IMR-90 (cell line): ENCODE measurements around the gene CFAP298. TPM values are rescaled to one million over a fixed set of nuclear protein-coding genes. Genes with fewer than 3 reads are reported as not detected.

Experiments
- microRNA-seq, 2 experiments: library from miRNA; stranded (forward) in 1 of 2; unstranded in 1 of 2; fragments of 10-50 nt in 1 of 2; fragments of <30 nt in 1 of 2; gene quantifications in 1 of 2; microRNA quantifications in 1 of 2; one replicate each; pipeline versions ENCODE3 to v1.1.0; 2013 to 2020; ENCODE audit not compliant: insufficient read depth in 1 of 2, insufficient read length in 1 of 2, unreplicated experiment in 1 of 2
- polyA plus RNA-seq, 3 experiments: library from polyadenylated mRNA; depleted of rRNA; stranded (reverse); fragments of >200 nt; gene quantifications; 2 replicates each; pipeline ENCODE4 v1.2.3, GENCODE V29; 2012; ENCODE audit warnings: low replicate concordance in 1 of 3
- small RNA-seq, 5 experiments: library from RNA; depleted of rRNA; stranded (forward); fragments of <200 nt; gene quantifications; one replicate each; pipeline ENCODE3, GENCODE V24; 2012
- total RNA-seq: library from RNA; depleted of rRNA; stranded (reverse); fragments of >200 nt; gene quantifications from 2 replicates; pipeline ENCODE4 v1.2.3, GENCODE V29; 2012; rRNA removed

CFAP298 gene
- total and polyA plus RNA-seq, 2 of the 4 experiments (the other 2 are of a cell fraction): 8.1 to 25.7 TPM

Small RNAs within 50 kb of the gene (microRNA-seq; reads per million reads assigned to microRNA genes)
- gene RNA5SP490 (ENCODE audit: insufficient read depth, insufficient read length): not detected

Small RNAs within 50 kb of the gene (small RNA-seq; reads per million reads assigned to genes)
- gene RNA5SP490: 0 to 0.07 (median 0) reads per million in 5 experiments

Other genes starting within 250 kb of the CFAP298 start
- gene URB1, start 219.4 kb downstream of the CFAP298 start, total RNA-seq: 12.7 and 14.2 TPM in 2 replicates
- gene URB1, start 219.4 kb downstream of the CFAP298 start, polyA plus RNA-seq (2012; rRNA removed): 9.2 and 9.7 TPM in 2 replicates
- gene EVA1C, start 199.7 kb downstream of the CFAP298 start, total RNA-seq: 0.72 and 0.83 TPM in 2 replicates
- 1.1 and 1.3 TPM in 2 replicates for gene EVA1C, start 199.7 kb downstream of the CFAP298 start, polyA plus RNA-seq (2012; rRNA removed)
- not detected in 2 replicates for gene TCP10L, start 26.9 kb downstream of the CFAP298 start, total RNA-seq
- gene TCP10L, start 26.9 kb downstream of the CFAP298 start, polyA plus RNA-seq (2012; rRNA removed): 0.09 TPM in 1 of 2 replicates, not detected in the other
- 3.6 and 8.3 TPM in 2 replicates for gene SYNJ1, start 115.6 kb upstream of the CFAP298 start, total RNA-seq
- 4.6 and 5.5 TPM in 2 replicates for gene SYNJ1, start 115.6 kb upstream of the CFAP298 start, polyA plus RNA-seq (2012; rRNA removed)
- 14.2 and 24.7 TPM in 2 replicates for gene PAXBP1, start 159.4 kb upstream of the CFAP298 start, total RNA-seq
- gene PAXBP1, start 159.4 kb upstream of the CFAP298 start, polyA plus RNA-seq (2012; rRNA removed): 10.5 and 13.5 TPM in 2 replicates